Peyer's patch (tissue), 4 donors: ENCODE results near the gene IL1RAPL1. TPM values are rescaled to one million over a fixed set of nuclear protein-coding genes. Genes with fewer than 3 reads are reported as not detected.

Experiments used
- DNase-seq, 3 donors: peaks; one replicate each; pipeline ENCODE4 v3.0.0-alpha.2; 2017 to 2019
- H3K27ac ChIP-seq, 4 donors: fragments of 200-600 bp; sonication (generic); one replicate each; pipeline ENCODE4 v1.5.1; 2016 to 2019
- H3K27me3 ChIP-seq, 2 donors: fragments of 200-600 bp; sonication (generic); one replicate each; pipeline ENCODE4 v1.5.1; 2019
- H3K36me3 ChIP-seq, 3 donors: fragments of 200-600 bp; sonication (generic); one replicate each; pipeline ENCODE4 v1.5.1; 2016 to 2019
- H3K4me1 ChIP-seq, 4 donors: fragments of 200-600 bp; sonication (generic); one replicate each; pipeline ENCODE4 v1.5.1; 2016 to 2019
- H3K4me3 ChIP-seq, 4 donors: fragments of 200-600 bp; sonication (generic); 1 replicate in 3 of 4; 2 replicates in 1 of 4; pipeline ENCODE4 v1.5.1; 2016 to 2019; ENCODE audit warnings: mild to moderate bottlenecking in 1 of 4
- H3K9me3 ChIP-seq, 4 donors: fragments of 200-600 bp; sonication (generic); one replicate each; pipeline ENCODE4 v1.5.1; 2016 to 2019; ENCODE audit warnings: mild to moderate bottlenecking in 1 of 4
- POLR2A ChIP-seq, 2 donors: fragments of 450-650 bp; IDR thresholded peaks; one replicate each; pipeline ENCODE4 v1.5.1; 2017; ENCODE audit warnings: antibody characterized with exemption in 2 of 2, mild to moderate bottlenecking in 2 of 2, moderate library complexity in 2 of 2
- total RNA-seq, 4 donors: library from RNA; depleted of rRNA; stranded (reverse); fragments of >200 nt; gene quantifications; one replicate each; pipeline ENCODE4 v1.1.0, GENCODE V29; 2016
- TF ChIP-seq, protein P1 (sequence below), 6 experiments: fragments of 450-650 bp in 4 of 6; fragments of 200-600 bp in 2 of 6; sonication (generic) in 1 of 6; IDR thresholded peaks; one replicate each; pipeline ENCODE4 v1.5.1; 2017 to 2019; ENCODE audit warnings: antibody characterized with exemption in 6 of 6, mild to moderate bottlenecking in 3 of 6, moderate library complexity in 1 of 6

Gene IL1RAPL1
- total RNA-seq, 4 donors from 2014 or later, result not detected

DNA sequence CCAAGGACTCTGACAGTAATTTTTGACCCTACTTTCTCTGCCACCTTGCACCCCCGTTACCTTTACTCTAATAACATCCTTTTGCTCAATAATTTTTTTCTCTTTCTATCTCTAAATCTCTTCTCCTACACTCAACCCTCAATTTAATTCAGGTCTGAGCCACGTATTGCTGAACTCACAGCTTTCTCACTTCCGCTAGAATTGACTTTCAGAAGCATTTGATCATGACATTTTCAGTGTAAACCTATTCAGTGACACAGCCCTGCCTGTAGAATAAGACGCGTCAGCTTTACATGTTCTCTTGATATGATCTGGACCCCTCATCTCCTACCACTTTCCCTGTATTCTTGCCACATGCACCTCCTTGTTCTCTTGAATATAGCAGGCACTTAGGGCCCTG is 1188.6 kb downstream of the IL1RAPL1 start:
- no peaks in the 10 kb centered on the region for H3K27me3 ChIP-seq
- H3K36me3 ChIP-seq, result no peaks in the 10 kb centered on the region
- H3K9me3 ChIP-seq, result no peaks in the 10 kb centered on the region
- H3K4me3 ChIP-seq, result no peak overlapping the region
- no peak overlapping the region for H3K27ac ChIP-seq
- DNase-seq, result no peak
- no peaks in the 10 kb centered on the region for H3K4me1 ChIP-seq
- TF ChIP-seq POLR2A (IDR thresholded peaks at IDR 0.05), result no peak
- TF ChIP-seq, protein P1, sequence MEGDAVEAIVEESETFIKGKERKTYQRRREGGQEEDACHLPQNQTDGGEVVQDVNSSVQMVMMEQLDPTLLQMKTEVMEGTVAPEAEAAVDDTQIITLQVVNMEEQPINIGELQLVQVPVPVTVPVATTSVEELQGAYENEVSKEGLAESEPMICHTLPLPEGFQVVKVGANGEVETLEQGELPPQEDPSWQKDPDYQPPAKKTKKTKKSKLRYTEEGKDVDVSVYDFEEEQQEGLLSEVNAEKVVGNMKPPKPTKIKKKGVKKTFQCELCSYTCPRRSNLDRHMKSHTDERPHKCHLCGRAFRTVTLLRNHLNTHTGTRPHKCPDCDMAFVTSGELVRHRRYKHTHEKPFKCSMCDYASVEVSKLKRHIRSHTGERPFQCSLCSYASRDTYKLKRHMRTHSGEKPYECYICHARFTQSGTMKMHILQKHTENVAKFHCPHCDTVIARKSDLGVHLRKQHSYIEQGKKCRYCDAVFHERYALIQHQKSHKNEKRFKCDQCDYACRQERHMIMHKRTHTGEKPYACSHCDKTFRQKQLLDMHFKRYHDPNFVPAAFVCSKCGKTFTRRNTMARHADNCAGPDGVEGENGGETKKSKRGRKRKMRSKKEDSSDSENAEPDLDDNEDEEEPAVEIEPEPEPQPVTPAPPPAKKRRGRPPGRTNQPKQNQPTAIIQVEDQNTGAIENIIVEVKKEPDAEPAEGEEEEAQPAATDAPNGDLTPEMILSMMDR (IDR thresholded peaks at IDR 0.05), result no peak

DNA sequence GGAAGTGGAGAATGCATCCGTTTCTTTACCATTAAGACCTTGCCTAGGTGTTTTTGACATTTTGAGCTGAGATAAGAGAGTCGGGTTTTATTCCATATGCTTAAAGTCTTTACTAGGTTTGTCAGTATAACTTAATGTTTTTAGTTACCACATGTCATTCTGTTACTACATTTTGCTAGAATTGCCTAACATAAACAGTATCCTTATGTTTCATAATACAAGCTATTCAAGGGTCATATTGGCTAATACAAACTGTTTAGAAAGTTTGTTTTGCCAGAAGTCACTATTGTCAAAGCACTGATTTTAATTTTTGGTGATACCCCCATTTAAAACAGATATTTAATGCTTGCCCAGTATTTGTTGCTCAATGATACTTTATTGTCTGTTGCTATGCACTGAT is 1200.4 kb downstream of the IL1RAPL1 start:
- no peaks in the 10 kb centered on the region for H3K27me3 ChIP-seq
- H3K9me3 ChIP-seq, result no peaks in the 10 kb centered on the region
- DNase-seq, result no peak
- TF ChIP-seq, protein P1 (IDR thresholded peaks at IDR 0.05), result no peak
- TF ChIP-seq POLR2A (IDR thresholded peaks at IDR 0.05), result no peak
- no peak overlapping the region for H3K4me3 ChIP-seq
- H3K27ac ChIP-seq, result no peak overlapping the region
- H3K4me1 ChIP-seq, result no peaks in the 10 kb centered on the region
- H3K36me3 ChIP-seq, result no peaks in the 10 kb centered on the region

DNA sequence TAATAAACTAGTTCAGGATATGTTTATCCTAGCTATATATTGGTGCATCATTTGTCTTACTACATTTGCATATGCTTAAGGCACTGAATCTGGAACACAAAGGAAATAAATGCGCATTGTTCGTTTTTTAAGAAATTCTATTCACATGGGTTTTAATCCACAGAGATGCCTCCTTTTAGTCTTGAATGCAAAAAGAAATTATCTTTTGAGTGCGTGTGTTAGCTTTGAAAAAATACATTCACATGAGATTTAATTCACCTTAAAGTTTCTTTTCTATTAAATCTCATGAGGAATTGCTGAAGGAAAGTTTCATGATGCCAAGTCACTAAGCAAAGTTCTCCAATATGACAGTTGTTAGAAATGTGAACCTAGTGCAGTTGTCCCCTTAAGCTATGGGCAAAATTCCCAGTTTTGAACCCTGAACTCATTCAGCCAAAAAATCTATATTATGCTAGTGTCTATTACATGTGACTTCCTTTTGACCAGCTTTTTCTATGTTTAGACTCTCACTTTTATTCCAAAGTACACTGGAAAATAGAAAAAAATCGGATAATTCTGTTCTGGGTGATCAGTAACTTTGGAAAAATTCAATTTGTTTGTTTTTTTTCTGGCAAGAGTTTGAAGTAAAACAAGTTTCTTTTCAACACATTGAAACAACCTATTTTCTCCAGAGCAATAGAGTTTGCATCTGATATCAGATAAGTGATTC is 1201.9 kb downstream of the IL1RAPL1 start:
- Histone ChIP-seq H3K4me3 (no peak overlapping the region), H3K36me3 (no peaks in the 10 kb centered on the region), H3K9me3 (no peaks in the 10 kb centered on the region), H3K27me3 (no peaks in the 10 kb centered on the region), H3K4me1 (no peaks in the 10 kb centered on the region), H3K27ac (no peak overlapping the region)
- DNase-seq, result no peak
- TF ChIP-seq, protein P1 (IDR thresholded peaks at IDR 0.05), result no peak
- no peak for TF ChIP-seq POLR2A (IDR thresholded peaks at IDR 0.05)

DNA sequence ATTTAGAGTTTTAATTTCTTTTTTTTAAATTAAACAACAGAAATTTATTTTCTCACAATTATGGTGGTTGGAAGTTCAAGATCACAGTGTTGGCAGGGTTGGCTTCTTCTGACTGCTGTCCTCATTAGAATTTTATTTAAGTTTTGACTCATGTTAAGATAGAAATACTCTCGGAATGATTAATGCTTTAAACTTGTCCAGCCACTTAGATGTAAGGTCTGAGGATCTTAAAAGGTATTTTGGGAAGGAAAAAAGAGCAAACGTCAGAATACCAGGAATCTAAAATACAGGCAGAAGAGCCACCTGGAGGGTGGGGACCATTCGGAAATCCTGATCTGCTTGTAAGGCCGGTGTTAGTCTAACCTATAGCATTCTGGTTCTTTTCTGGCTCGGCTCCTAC is 1205.1 kb downstream of the IL1RAPL1 start:
- DNase-seq, result no peak
- Histone ChIP-seq H3K4me3 (no peak overlapping the region), H3K27ac (no peak overlapping the region), H3K4me1 (no peaks in the 10 kb centered on the region), H3K9me3 (no peaks in the 10 kb centered on the region), H3K36me3 (no peaks in the 10 kb centered on the region), H3K27me3 (no peaks in the 10 kb centered on the region)
- no peak for TF ChIP-seq POLR2A (IDR thresholded peaks at IDR 0.05)
- TF ChIP-seq, protein P1 (IDR thresholded peaks at IDR 0.05), result no peak

DNA sequence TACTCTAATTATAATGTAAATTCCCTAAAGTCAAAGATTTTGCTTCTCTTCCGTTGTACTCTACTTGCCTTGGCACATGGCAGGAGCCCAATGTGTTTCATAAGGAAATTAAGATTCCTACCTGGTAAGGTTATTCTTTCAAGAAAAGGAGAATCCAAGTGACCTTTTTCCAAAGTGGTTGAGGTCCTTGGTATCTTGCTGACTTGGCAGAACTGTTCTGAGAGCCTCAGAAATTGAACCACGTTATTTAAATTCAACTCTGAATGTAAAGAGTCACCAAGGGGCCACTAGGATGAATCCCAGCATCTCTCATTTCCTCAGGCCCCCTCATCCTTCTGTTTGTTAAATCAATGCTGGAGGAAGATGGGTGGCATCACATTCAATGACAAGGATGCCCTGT is 1209.9 kb downstream of the IL1RAPL1 start:
- no peaks in the 10 kb centered on the region for H3K4me1 ChIP-seq

More for the DNA sequence above, 1209.9 kb downstream of the IL1RAPL1 start:
- Histone ChIP-seq H3K9me3 (no peaks in the 10 kb centered on the region), H3K27me3 (no peaks in the 10 kb centered on the region), H3K36me3 (no peaks in the 10 kb centered on the region), H3K4me3 (no peak overlapping the region), H3K27ac (no peak overlapping the region)
- TF ChIP-seq, protein P1 (IDR thresholded peaks at IDR 0.05), result no peak
- TF ChIP-seq POLR2A (IDR thresholded peaks at IDR 0.05), result no peak
- DNase-seq, result no peak
